HepG2 (cell line): ENCODE measurements around the gene ZNF624. TPM values are rescaled to one million over a fixed set of nuclear protein-coding genes. Genes with fewer than 3 reads are reported as not detected.

Experiments used
- EZH2 ChIP-seq: conservative IDR thresholded peaks from 2 replicates; pipeline ENCODE4 v1.6.1; 2012; ENCODE audit warnings: mild to moderate bottlenecking, low read depth, low read length, moderate library complexity
- FOXK1 ChIP-seq: sonication (generic); formaldehyde crosslinking; IDR thresholded peaks from 2 replicates; pipeline ENCODE4 v1.4.0; 2020; ENCODE audit warnings: low read depth, missing genetic modification reagents, borderline replicate concordance
- GLI4 ChIP-seq: sonication (generic); formaldehyde crosslinking; IDR thresholded peaks from 2 replicates; pipeline ENCODE4 v1.5.1; 2020; ENCODE audit warnings: missing genetic modification reagents, mild to moderate bottlenecking, moderate library complexity, borderline replicate concordance
- KAT7 ChIP-seq: IDR thresholded peaks from 2 replicates; pipeline ENCODE4 v1.6.1; 2018; ENCODE audit warnings: borderline replicate concordance, missing compliant biosample characterization
- LCORL ChIP-seq, 2 experiments: fragments of 450-650 bp in 1 of 2; sonication (generic) in 1 of 2; formaldehyde crosslinking in 1 of 2; IDR thresholded peaks; 2 replicates each; pipeline versions ENCODE4 v1.5.0 to v1.6.1; 2017 to 2020; ENCODE audit warnings: antibody characterized with exemption in 1 of 2, missing genetic modification reagents in 1 of 2
- NONO ChIP-seq, 2 experiments: fragments of 450-650 bp in 1 of 2; sonication (generic) in 1 of 2; formaldehyde crosslinking in 1 of 2; IDR thresholded peaks in 1 of 2; conservative IDR thresholded peaks in 1 of 2; 2 replicates each; pipeline versions ENCODE4 v1.6.1 to v1.8.0; 2017 to 2022; ENCODE audit warnings: mild to moderate bottlenecking in 1 of 2, missing genetic modification reagents in 1 of 2, moderate library complexity in 1 of 2
- SUZ12 ChIP-seq: fragments of 150-350 bp; IDR thresholded peaks from 2 replicates; pipeline ENCODE4 v1.6.1; 2014; ENCODE audit warnings: low read depth, low read length
- ZFP62 ChIP-seq: sonication (generic); formaldehyde crosslinking; IDR thresholded peaks from 2 replicates; pipeline ENCODE4 v1.4.0; 2020; ENCODE audit warnings: missing genetic modification reagents
- ZNF143 ChIP-seq: sonication (generic); formaldehyde crosslinking; IDR thresholded peaks from 2 replicates; pipeline ENCODE4 v1.4.0; 2020; ENCODE audit warnings: missing genetic modification reagents
- ZNF569 ChIP-seq: sonication (generic); formaldehyde crosslinking; IDR thresholded peaks from 2 replicates; pipeline ENCODE4 v1.5.0; 2020; ENCODE audit warnings: mild to moderate bottlenecking, missing genetic modification reagents, moderate library complexity, borderline replicate concordance
- ZNF781 ChIP-seq: sonication (generic); formaldehyde crosslinking; IDR thresholded peaks from 2 replicates; pipeline ENCODE4 v1.5.1; 2020; ENCODE audit warnings: borderline replicate concordance, mild to moderate bottlenecking, missing genetic modification reagents; ENCODE audit errors: not compliant biosample characterization
- polyA plus RNA-seq, 8 experiments: library from polyadenylated mRNA; depleted of rRNA in 3 of 8; stranded (reverse) in 7 of 8; unstranded in 1 of 8; fragments of >200 nt; fragmentation: Illumina TruSeq in 4 of 8; extraction: Trizol in 4 of 8; gene quantifications; 2 replicates each; pipeline versions ENCODE4 v1.2.1 to v1.2.3, GENCODE V29; 2011 to 2016; ENCODE audit warnings: low read depth in 4 of 8, missing spikeins in 1 of 8, mixed read lengths in 1 of 8; ENCODE audit not compliant: insufficient read depth in 1 of 8
- total RNA-seq, 5 experiments: library from RNA; depleted of rRNA; stranded (reverse); fragments of >200 nt; fragmentation: Illumina TruSeq; extraction: Trizol; gene quantifications; 2 replicates each; pipeline ENCODE4 v1.2.3, GENCODE V29; 2016; ENCODE audit warnings: low read depth in 1 of 5
- TF ChIP-seq, protein P1 (sequence below): sonication (generic); formaldehyde crosslinking; IDR thresholded peaks from 2 replicates; pipeline ENCODE4 v1.5.0; 2020; ENCODE audit warnings: mild to moderate bottlenecking, missing genetic modification reagents
- TF ChIP-seq, protein P2 (sequence below): sonication (generic); formaldehyde crosslinking; IDR thresholded peaks from 2 replicates; pipeline ENCODE4 v1.4.0; 2020; ENCODE audit warnings: missing genetic modification reagents, borderline replicate concordance
- TF ChIP-seq, protein P3 (sequence below): sonication (generic); formaldehyde crosslinking; IDR thresholded peaks from 2 replicates; pipeline ENCODE4 v1.4.0; 2020; ENCODE audit warnings: missing genetic modification reagents, low read depth, mild to moderate bottlenecking, borderline replicate concordance
- TF ChIP-seq, protein P4 (sequence below): sonication (generic); formaldehyde crosslinking; IDR thresholded peaks from 2 replicates; pipeline ENCODE4 v1.8.0; 2022; ENCODE audit warnings: missing genetic modification reagents, mild to moderate bottlenecking, moderate library complexity, borderline replicate concordance
- TF ChIP-seq, protein P5 (sequence below), 2 experiments: IDR thresholded peaks; 2 replicates each; pipeline ENCODE4 v1.6.1; 2011 to 2012; ENCODE audit warnings: low read length in 2 of 2, borderline replicate concordance in 1 of 2, low read depth in 1 of 2, mild to moderate bottlenecking in 1 of 2, moderate library complexity in 1 of 2

ZNF624 gene
- total and polyA plus RNA-seq, 2 of the 13 experiments (the other 11 are each of a cell fraction or from before 2014, with no cell fraction given): 0.75 to 3.5 TPM

DNA sequence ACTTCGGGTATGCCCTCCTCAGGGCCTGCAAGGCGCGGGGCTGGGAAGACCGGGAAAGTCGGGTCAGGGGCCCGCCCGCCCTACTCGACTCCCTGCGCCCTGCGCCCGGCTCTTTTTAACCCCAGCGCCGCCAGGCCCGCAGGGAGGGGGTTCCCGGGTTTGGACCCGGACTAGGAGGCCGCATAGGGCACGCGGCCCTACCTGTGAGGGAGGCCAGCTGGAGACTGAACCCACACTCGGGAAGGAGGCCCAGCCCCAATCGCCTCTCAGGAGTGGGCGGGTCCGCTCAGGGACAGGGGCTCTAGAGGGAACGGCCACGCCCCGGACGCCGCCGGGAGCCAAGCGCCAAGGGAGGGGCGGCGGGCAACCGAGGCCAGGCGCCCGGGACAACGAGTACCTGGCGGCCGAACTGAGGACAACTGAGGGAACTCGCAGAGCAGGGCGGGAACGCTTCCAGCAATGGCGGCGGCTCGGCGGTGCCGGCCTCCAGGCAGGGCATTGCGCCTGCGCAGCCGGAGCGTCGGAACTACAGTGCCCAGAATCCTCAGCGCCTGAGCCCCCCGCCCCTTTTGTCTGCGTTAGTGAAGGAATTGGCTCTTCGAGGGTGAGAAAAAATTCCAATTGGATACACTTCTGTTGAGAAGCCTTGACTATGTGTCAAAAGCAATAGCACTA lies at the start of gene ZNF624 (continued):
- peak; percentile 96 for TF ChIP-seq ZNF143 (CRISPR knock-in tag)
- no peak for TF ChIP-seq FOXK1 (CRISPR knock-in tag)
- TF ChIP-seq, protein P1, sequence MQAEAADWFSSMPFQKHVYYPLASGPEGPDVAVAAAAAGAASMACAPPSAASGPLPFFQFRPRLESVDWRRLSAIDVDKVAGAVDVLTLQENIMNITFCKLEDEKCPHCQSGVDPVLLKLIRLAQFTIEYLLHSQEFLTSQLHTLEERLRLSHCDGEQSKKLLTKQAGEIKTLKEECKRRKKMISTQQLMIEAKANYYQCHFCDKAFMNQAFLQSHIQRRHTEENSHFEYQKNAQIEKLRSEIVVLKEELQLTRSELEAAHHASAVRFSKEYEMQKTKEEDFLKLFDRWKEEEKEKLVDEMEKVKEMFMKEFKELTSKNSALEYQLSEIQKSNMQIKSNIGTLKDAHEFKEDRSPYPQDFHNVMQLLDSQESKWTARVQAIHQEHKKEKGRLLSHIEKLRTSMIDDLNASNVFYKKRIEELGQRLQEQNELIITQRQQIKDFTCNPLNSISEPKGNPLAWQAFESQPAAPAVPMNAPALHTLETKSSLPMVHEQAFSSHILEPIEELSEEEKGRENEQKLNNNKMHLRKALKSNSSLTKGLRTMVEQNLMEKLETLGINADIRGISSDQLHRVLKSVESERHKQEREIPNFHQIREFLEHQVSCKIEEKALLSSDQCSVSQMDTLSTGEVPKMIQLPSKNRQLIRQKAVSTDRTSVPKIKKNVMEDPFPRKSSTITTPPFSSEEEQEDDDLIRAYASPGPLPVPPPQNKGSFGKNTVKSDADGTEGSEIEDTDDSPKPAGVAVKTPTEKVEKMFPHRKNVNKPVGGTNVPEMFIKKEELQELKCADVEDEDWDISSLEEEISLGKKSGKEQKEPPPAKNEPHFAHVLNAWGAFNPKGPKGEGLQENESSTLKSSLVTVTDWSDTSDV (CRISPR knock-in tag): peak; percentile 75; the same call in 1 of the 2 replicates
- TF ChIP-seq, protein P2, sequence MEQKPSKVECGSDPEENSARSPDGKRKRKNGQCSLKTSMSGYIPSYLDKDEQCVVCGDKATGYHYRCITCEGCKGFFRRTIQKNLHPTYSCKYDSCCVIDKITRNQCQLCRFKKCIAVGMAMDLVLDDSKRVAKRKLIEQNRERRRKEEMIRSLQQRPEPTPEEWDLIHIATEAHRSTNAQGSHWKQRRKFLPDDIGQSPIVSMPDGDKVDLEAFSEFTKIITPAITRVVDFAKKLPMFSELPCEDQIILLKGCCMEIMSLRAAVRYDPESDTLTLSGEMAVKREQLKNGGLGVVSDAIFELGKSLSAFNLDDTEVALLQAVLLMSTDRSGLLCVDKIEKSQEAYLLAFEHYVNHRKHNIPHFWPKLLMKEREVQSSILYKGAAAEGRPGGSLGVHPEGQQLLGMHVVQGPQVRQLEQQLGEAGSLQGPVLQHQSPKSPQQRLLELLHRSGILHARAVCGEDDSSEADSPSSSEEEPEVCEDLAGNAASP: peak; percentile 47
- TF ChIP-seq NONO (IDR thresholded peaks at IDR 0.05): no peak
- TF ChIP-seq NONO (CRISPR knock-in tag; conservative IDR thresholded peaks at IDR 0.05): 0 out of 2 replicates have a peak, but pooled peaks have one; percentile 37
- peak; percentile 63 for TF ChIP-seq SUZ12
- no peak for TF ChIP-seq KAT7 (CRISPR knock-in tag)
- no peak for TF ChIP-seq EZH2
- TF ChIP-seq, protein P3, sequence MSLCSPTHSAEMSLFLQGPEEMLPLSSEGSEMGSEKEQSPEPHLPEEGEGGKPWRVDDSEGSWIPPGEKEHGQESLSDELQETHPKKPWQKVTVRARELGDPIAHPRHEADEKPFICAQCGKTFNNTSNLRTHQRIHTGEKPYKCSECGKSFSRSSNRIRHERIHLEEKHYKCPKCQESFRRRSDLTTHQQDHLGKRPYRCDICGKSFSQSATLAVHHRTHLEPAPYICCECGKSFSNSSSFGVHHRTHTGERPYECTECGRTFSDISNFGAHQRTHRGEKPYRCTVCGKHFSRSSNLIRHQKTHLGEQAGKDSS (CRISPR knock-in tag): peak; percentile 65; the same call in 1 of the 2 replicates
- TF ChIP-seq, protein P4, sequence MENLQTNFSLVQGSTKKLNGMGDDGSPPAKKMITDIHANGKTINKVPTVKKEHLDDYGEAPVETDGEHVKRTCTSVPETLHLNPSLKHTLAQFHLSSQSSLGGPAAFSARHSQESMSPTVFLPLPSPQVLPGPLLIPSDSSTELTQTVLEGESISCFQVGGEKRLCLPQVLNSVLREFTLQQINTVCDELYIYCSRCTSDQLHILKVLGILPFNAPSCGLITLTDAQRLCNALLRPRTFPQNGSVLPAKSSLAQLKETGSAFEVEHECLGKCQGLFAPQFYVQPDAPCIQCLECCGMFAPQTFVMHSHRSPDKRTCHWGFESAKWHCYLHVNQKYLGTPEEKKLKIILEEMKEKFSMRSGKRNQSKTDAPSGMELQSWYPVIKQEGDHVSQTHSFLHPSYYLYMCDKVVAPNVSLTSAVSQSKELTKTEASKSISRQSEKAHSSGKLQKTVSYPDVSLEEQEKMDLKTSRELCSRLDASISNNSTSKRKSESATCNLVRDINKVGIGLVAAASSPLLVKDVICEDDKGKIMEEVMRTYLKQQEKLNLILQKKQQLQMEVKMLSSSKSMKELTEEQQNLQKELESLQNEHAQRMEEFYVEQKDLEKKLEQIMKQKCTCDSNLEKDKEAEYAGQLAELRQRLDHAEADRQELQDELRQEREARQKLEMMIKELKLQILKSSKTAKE (CRISPR knock-in tag): no peak
- TF ChIP-seq ZNF569 (CRISPR knock-in tag): no peak; the same call in 1 of the 2 replicates
- TF ChIP-seq GLI4 (CRISPR knock-in tag): peak; percentile 57; the same call in 1 of the 2 replicates
- peak; percentile 92 for TF ChIP-seq ZNF781 (CRISPR knock-in tag)
- TF ChIP-seq LCORL (IDR thresholded peaks at IDR 0.05): no peak
- TF ChIP-seq LCORL (CRISPR knock-in tag; IDR thresholded peaks at IDR 0.05): peak; percentile 71; the same call in 1 of the 2 replicates
- TF ChIP-seq, protein P5, sequence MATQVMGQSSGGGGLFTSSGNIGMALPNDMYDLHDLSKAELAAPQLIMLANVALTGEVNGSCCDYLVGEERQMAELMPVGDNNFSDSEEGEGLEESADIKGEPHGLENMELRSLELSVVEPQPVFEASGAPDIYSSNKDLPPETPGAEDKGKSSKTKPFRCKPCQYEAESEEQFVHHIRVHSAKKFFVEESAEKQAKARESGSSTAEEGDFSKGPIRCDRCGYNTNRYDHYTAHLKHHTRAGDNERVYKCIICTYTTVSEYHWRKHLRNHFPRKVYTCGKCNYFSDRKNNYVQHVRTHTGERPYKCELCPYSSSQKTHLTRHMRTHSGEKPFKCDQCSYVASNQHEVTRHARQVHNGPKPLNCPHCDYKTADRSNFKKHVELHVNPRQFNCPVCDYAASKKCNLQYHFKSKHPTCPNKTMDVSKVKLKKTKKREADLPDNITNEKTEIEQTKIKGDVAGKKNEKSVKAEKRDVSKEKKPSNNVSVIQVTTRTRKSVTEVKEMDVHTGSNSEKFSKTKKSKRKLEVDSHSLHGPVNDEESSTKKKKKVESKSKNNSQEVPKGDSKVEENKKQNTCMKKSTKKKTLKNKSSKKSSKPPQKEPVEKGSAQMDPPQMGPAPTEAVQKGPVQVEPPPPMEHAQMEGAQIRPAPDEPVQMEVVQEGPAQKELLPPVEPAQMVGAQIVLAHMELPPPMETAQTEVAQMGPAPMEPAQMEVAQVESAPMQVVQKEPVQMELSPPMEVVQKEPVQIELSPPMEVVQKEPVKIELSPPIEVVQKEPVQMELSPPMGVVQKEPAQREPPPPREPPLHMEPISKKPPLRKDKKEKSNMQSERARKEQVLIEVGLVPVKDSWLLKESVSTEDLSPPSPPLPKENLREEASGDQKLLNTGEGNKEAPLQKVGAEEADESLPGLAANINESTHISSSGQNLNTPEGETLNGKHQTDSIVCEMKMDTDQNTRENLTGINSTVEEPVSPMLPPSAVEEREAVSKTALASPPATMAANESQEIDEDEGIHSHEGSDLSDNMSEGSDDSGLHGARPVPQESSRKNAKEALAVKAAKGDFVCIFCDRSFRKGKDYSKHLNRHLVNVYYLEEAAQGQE (IDR thresholded peaks at IDR 0.05; ENCODE audit: borderline replicate concordance in 1 of 2, low read depth in 1 of 2, low read length in 2 of 2): no peak
- no peak for TF ChIP-seq ZFP62
